ENCODE data around the gene PIK3C2A.
"Not testable (repeated sequence)": the region's sequence is repeated elsewhere in the genome, so short reads cannot be mapped to it uniquely, and the experiment has no call there.

PIK3C2A gene

DNA sequence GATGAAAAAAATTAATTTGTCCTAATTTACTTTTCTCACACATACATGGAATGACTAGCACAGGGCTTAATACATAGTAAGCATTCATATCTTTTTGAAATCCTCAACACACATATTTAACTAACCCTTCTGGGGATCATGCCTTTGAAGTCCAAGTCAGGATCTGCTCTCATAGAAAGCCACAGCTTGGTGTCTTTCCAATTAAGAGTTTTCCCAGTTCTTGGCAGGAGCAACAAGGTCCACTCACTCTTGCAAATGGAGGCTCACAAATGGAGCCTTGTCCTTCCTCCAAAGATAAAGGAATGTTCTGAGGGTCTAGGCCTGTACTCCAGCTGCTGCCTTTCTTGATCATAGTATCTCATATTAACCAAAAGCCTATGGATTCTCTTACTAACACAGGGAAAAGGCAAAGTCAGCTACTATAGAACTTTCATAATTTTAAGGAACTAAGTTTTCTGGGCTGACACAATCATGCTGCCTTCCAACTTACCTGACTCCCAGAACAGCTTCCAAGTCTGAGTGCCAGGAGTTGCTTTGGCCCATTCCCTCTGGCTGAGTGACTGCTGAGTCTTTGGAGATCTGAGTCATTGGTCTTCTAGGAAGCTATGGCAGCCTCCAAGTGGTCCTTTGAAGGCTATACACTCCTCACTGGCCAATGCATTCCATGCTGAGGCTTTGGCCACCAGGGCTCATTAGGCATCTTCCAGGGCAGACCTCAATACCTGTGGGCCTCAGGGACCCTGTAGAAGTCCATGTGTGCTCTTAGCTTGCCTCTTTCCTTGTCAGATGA, 43.0 kb upstream of the PIK3C2A start:
- H3K4me1 ChIP-seq (ENCODE audit: low read depth, poor library complexity, severe bottlenecking), result no peaks in the 10 kb centered on the region
- H3K79me2 ChIP-seq (ENCODE audit: insufficient read depth, low read depth), result no peaks in the 10 kb centered on the region
- no peaks in the 10 kb centered on the region; the same call in 1 of the 2 replicates for H3K27me3 ChIP-seq (ENCODE audit: insufficient read depth, low read depth)
- no peak overlapping the region for H3K9ac ChIP-seq
- H3K27ac ChIP-seq, result no peak overlapping the region
- H3K4me3 ChIP-seq (IDR thresholded peaks at IDR 0.05; ENCODE audit: insufficient read depth, low read depth, low read length), result no peak overlapping the region
- no peaks in the 10 kb centered on the region for H4K20me1 ChIP-seq (ENCODE audit: insufficient read depth)
- H3K36me3 ChIP-seq (ENCODE audit: insufficient read depth), result no peaks in the 10 kb centered on the region
- H3K4me2 ChIP-seq, result no peak overlapping the region
- no peak for TF ChIP-seq CTCF (conservative IDR thresholded peaks at IDR 0.05; ENCODE audit: low read depth, low read length)
- no peak overlapping the region for H2AFZ ChIP-seq (ENCODE audit: low read depth)

- no peak overlapping the region for H3K27ac ChIP-seq
- no peak overlapping the region for H3K4me3 ChIP-seq (IDR thresholded peaks at IDR 0.05; ENCODE audit: insufficient read depth, low read depth, low read length)
- H3K4me1 ChIP-seq (ENCODE audit: low read depth, poor library complexity, severe bottlenecking), result peaks cover 15% of the 10 kb centered on the region
- no peak overlapping the region for H3K9ac ChIP-seq
- no peak overlapping the region for H2AFZ ChIP-seq (ENCODE audit: low read depth)
- TF ChIP-seq CTCF (conservative IDR thresholded peaks at IDR 0.05; ENCODE audit: low read depth, low read length), result no peak
- no peaks in the 10 kb centered on the region for H3K79me2 ChIP-seq (ENCODE audit: insufficient read depth, low read depth)
- H3K27me3 ChIP-seq (ENCODE audit: insufficient read depth, low read depth), result peaks cover 12% of the 10 kb centered on the region
- no peak overlapping the region; the same call in 1 of the 2 replicates for H3K4me2 ChIP-seq
- no peaks in the 10 kb centered on the region for H3K36me3 ChIP-seq (ENCODE audit: insufficient read depth)
- H4K20me1 ChIP-seq (ENCODE audit: insufficient read depth), result no peaks in the 10 kb centered on the region
Measured at GRCh38 chr11:17244046-17244445, 36.3 kb upstream of the PIK3C2A start.

DNA sequence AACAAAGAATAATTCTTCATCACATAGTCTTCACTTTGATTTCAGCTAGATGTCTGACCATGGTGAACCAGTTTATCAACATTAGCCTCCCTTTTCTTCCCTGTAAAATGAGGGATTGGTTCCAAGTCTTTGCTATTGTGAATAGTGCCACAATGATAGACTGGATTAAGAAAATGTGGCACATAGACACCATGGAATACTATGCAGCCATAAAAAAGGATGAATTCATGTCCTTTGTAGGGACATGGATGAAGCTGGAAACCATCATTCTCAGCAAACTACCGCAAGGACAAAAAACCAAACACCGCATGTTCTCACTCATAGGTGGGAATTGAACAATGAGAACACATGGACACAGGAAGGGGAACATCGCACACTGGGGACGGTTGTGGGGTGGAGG, 35.2 kb upstream of the PIK3C2A start:
- Histone ChIP-seq H3K4me1 (ENCODE audit: low read depth, poor library complexity, severe bottlenecking) (peaks cover 15% of the 10 kb centered on the region), H3K27me3 (ENCODE audit: insufficient read depth, low read depth) (peaks cover 12% of the 10 kb centered on the region)
- not testable (repeated sequence) for H3K9ac ChIP-seq; H2AFZ ChIP-seq (ENCODE audit: low read depth); H4K20me1 ChIP-seq (ENCODE audit: insufficient read depth); H3K79me2 ChIP-seq (ENCODE audit: insufficient read depth, low read depth); H3K36me3 ChIP-seq (ENCODE audit: insufficient read depth); H3K27ac ChIP-seq; H3K4me2 ChIP-seq; H3K4me3 ChIP-seq (IDR thresholded peaks at IDR 0.05; ENCODE audit: insufficient read depth, low read depth, low read length)

DNA sequence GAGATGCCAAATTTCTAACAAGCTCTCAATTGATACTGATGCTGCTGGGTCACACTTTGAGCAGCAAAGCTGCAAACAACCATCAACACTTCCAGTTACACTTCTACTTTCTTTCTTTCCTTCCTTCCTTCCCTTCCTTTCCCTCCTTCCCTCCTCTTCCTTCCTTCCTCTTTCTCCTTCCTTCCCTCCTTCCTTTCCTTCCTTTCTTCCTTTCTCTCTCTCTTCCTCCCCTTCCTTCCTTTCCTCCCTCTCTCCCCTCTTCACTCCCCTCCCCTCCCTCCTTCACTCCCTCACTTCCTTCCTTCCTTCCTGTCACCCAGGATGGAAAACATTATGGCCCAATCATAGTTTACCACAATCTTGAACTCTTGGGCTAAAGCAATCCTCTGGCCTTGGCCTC, 33.0 kb upstream of the PIK3C2A start:
- no peak for TF ChIP-seq CTCF (conservative IDR thresholded peaks at IDR 0.05; ENCODE audit: low read depth, low read length)
- H3K4me3 ChIP-seq (IDR thresholded peaks at IDR 0.05; ENCODE audit: insufficient read depth, low read depth, low read length), result no peak overlapping the region
- no peaks in the 10 kb centered on the region for H3K36me3 ChIP-seq (ENCODE audit: insufficient read depth)
- H3K79me2 ChIP-seq (ENCODE audit: insufficient read depth, low read depth), result no peaks in the 10 kb centered on the region
- no peak overlapping the region for H2AFZ ChIP-seq (ENCODE audit: low read depth)
- H3K27me3 ChIP-seq (ENCODE audit: insufficient read depth, low read depth), result peaks cover 12% of the 10 kb centered on the region
- H3K9ac ChIP-seq, result no peak overlapping the region
- H3K4me2 ChIP-seq, result no peak overlapping the region
- H3K27ac ChIP-seq, result no peak overlapping the region
- H3K4me1 ChIP-seq (ENCODE audit: low read depth, poor library complexity, severe bottlenecking), result peaks cover 15% of the 10 kb centered on the region
- H4K20me1 ChIP-seq (ENCODE audit: insufficient read depth), result no peaks in the 10 kb centered on the region

DNA sequence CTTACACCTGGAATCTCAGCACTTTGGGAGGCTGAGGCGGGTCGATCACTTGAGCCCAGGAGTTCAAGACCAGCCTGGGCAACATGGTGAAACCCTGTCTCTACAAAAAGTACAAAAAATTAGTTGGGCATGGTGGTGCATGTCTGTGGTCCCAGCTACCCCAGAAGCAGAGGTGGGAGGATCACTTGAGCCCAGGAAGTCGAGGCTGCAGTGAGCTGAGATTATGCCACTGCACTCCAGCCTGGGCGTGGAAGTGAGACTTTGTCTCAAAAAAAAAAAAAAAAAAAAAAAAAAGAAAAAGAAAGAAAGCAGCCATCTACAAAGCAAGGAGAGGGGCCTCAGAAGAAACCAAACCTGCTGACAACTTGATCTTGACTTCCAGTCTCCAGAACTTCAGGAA, 32.1 kb upstream of the PIK3C2A start:
- not testable (repeated sequence) for H3K79me2 ChIP-seq (ENCODE audit: insufficient read depth, low read depth); H3K36me3 ChIP-seq (ENCODE audit: insufficient read depth); H3K27me3 ChIP-seq (ENCODE audit: insufficient read depth, low read depth); H3K4me2 ChIP-seq; H3K4me3 ChIP-seq (IDR thresholded peaks at IDR 0.05; ENCODE audit: insufficient read depth, low read depth, low read length); H3K9ac ChIP-seq; H3K27ac ChIP-seq; H4K20me1 ChIP-seq (ENCODE audit: insufficient read depth); H2AFZ ChIP-seq (ENCODE audit: low read depth)
- H3K4me1 ChIP-seq (ENCODE audit: low read depth, poor library complexity, severe bottlenecking), result peaks cover 15% of the 10 kb centered on the region
